GM10266 (cell line): ENCODE data around the gene ATP5PB.
A peak's percentile ranks its signal among the peaks of the same experiment; 100 is the strongest.

Experiments used
- DNase-seq: peaks from one replicate; pipeline ENCODE4 v3.0.0; 2012; ENCODE audit errors: extremely low spot score
- CTCF ChIP-seq: IDR thresholded peaks from 2 replicates; pipeline ENCODE4 v1.5.1; 2012; ENCODE audit warnings: mild to moderate bottlenecking, low read depth; ENCODE audit not compliant: control insufficient read depth, insufficient read depth; ENCODE audit errors: missing control alignments

The ATP5PB gene

GRCh38 chr1:111506561-111506960, 57.3 kb downstream of the ATP5PB start:
- DNase-seq, result no peak
- no peak for TF ChIP-seq CTCF

GRCh38 chr1:111507411-111508201, 58.3 kb downstream of the ATP5PB start:
- peak; percentile 57 for DNase-seq
- TF ChIP-seq CTCF, result peak; percentile 34

- DNase-seq, result no peak
- no peak for TF ChIP-seq CTCF
Measured at GRCh38 chr1:111509997-111510375, 60.7 kb downstream of the ATP5PB start.

- DNase-seq, result no peak
- no peak for TF ChIP-seq CTCF
Measured at GRCh38 chr1:111511370-111511769, 62.1 kb downstream of the ATP5PB start.
